Fibroblast of pulmonary artery (primary cell): Measurements from ENCODE around the gene POC5.
A peak's percentile ranks its signal among the peaks of the same experiment; 100 is the strongest.

Source experiments
- DNase-seq: peaks from one replicate; pipeline ENCODE4 v3.0.0-alpha.2; 2010; ENCODE audit warnings: low read depth
- H3K4me3 ChIP-seq: replicated peaks from 2 replicates; pipeline ENCODE4 v1.5.1; 2011; ENCODE audit warnings: low read depth, mild to moderate bottlenecking, control low read depth, low read length, moderate library complexity
- TF ChIP-seq, protein P1 (sequence below): IDR thresholded peaks from 2 replicates; pipeline ENCODE4 v1.5.1; 2011; ENCODE audit warnings: mild to moderate bottlenecking, control low read depth, low read length, inconsistent platforms; ENCODE audit errors: missing control alignments

POC5 gene

DNA sequence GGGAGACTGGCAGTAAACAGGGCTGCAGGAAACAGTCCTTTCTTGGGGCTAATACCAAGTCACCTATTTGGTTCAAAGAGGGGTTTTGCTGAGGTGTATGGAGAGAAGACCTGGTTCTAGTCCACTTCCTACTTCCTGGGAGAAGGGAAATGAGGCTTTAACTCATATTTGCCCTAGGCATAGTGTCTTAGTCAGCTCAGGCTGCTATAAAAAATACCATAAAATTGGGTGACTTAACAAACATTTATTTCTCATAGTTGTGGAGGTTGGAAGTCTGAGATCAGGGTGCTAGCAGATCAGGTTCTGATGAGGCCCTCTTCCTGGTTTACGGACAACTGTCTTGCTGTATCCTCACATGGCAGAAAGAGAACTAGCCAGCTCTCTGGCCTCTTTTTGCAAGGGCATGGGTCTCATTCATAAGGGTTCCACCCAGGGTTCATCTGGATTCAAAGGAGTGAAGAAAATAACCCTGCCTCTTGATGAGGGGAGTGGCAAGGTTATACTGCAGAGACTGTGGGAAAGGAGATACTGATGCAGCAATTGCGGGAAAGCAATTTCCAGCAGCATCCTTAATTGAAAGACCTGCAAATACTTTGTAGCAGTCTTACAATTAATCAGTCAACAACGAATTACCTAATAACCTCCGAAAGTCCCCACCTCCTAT, 65.5 kb downstream of the POC5 start:
- TF ChIP-seq, protein P1, sequence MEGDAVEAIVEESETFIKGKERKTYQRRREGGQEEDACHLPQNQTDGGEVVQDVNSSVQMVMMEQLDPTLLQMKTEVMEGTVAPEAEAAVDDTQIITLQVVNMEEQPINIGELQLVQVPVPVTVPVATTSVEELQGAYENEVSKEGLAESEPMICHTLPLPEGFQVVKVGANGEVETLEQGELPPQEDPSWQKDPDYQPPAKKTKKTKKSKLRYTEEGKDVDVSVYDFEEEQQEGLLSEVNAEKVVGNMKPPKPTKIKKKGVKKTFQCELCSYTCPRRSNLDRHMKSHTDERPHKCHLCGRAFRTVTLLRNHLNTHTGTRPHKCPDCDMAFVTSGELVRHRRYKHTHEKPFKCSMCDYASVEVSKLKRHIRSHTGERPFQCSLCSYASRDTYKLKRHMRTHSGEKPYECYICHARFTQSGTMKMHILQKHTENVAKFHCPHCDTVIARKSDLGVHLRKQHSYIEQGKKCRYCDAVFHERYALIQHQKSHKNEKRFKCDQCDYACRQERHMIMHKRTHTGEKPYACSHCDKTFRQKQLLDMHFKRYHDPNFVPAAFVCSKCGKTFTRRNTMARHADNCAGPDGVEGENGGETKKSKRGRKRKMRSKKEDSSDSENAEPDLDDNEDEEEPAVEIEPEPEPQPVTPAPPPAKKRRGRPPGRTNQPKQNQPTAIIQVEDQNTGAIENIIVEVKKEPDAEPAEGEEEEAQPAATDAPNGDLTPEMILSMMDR, result no peak
- DNase-seq, result no peak
- H3K4me3 ChIP-seq, result no peak overlapping the region

DNA sequence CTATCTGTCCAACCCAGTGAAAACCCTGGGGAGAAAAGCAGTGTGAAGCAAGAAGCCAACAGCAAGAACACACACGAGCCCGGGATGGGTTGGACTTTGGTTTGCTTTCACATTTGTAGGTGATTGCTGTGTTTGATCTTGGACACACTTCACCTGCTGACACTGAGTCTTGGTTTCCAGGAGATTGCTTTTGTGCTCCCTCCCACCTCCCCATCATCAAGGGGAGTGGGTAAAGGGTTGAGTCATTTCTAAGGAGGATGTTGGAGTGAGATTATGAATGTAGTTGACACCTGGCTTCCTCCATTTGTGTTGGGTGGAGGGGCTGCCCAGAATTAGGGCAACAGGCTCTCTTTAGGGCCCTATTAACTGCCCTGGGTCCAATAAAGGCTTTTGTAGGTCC, 68.5 kb downstream of the POC5 start:
- TF ChIP-seq, protein P1, result no peak
- H3K4me3 ChIP-seq, result no peak overlapping the region
- DNase-seq, result no peak

DNA sequence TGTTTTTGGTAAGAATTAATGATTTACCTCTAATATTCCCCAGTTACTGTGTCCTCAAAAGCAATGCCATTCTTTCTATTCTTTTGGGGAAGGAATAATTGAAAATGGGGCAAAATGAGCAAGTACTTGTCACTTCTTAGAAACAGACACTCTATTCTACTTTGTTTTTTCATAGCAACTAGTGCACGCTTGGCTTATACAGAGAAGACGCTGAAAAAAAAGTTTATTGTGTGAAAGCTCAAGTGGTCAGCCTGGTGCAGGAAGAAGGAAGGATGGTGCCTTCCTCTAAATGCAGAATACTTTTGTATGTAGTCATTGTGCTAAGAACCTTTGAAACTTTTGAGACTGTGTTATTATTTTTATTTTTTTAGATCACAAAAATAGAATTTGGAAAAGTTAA, 76.4 kb downstream of the POC5 start:
- TF ChIP-seq, protein P1, result no peak
- no peak overlapping the region for H3K4me3 ChIP-seq
- DNase-seq, result no peak

DNA sequence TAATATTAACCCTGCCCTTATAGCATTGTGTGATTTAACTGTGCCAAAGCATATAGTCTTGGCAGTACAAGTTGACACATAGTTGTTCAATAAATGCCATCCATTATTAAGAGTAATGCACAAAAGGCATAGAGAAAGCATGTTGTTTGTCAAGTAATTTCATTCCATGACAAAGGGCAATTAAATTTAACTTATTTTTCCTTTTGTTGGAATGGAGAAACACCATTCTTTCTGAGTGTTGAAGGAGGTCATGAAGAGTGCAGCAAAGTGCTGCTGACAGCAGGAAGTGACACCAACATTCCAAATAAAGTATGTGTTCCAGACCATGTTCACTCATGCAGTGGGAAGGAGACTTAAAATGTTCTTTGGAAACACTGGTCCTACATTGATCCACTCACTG, 76.8 kb downstream of the POC5 start:
- peak; percentile 84 for DNase-seq
- TF ChIP-seq, protein P1, result no peak
- no peak overlapping the region for H3K4me3 ChIP-seq

DNA sequence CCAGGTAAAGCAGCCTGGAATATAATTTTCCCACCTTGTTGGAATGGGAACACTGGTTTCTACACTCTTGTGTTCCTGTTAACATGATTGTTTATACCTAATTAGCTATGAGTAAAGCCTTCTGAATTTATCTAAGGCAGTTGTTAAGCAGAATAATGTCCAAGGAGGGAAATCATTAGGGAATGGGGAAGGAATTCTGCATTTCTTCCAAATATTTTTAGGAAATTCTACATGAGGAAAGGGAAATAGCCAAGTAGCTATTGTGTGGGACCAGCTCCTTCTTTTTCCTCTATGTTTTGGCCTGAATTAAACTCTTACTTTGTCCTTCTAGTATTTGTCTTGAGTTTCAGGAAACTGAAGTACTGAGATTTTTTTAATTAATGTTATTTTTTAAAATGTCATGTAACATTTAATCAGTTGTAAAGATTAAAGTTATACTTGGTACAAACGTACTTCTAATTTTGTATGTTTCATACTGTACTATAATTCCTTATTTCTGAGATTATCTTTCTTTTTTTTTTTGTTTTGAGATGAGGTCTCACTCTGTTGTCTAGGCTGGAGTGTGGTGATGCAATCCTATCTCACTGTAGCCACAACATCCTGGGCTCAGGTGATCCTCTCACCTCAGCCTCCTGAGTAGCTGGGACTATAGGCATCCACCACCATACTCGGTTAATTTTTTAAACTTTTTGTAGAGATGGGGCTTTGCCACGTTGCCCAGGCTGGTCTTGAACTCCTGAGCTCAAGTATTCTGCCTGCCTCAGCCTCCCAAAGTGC, 77.5 kb downstream of the POC5 start:
- TF ChIP-seq, protein P1, result no peak
- no peak overlapping the region for H3K4me3 ChIP-seq
- no peak for DNase-seq

DNA sequence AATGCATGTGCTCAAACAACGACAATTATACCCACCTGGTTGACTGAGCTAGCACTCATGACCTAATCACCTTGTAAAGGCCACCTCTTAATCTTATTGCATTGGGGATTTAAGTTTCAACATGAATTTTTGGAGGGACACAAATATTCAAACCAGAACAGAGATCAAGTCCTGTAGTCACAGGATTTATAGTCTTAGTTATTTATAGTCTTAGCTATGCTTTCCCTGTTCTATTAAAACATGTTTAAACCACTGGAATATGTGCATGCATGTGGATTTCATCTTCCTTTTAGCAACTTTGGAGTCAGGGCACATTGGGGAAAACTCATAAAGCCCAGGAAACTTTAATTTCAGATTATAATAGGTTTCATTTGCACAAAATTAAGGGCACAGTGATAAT, 79.3 kb downstream of the POC5 start:
- TF ChIP-seq, protein P1, result no peak
- H3K4me3 ChIP-seq, result no peak overlapping the region
- no peak for DNase-seq
